Brain pericyte (primary cell): ENCODE measurements around the gene FTO.

ENCODE experiments used
- DNase-seq: peaks from one replicate; pipeline ENCODE4 v3.0.0-alpha.2; 2012; ENCODE audit warnings: low read depth, low spot score

The FTO gene

GRCh38 chr16:54150861-54151260, 446.9 kb downstream of the FTO start:
- DNase-seq, result no peak

- no peak for DNase-seq
Observed at GRCh38 chr16:54152362-54153239, 448.6 kb downstream of the FTO start.

- no peak for DNase-seq
Observed at GRCh38 chr16:54153240-54153934, 449.4 kb downstream of the FTO start.

- DNase-seq, result no peak
Observed at GRCh38 chr16:54156349-54156748, 452.4 kb downstream of the FTO start.

- DNase-seq, result no peak
Observed at GRCh38 chr16:54158986-54159385, 455.0 kb downstream of the FTO start.

DNA sequence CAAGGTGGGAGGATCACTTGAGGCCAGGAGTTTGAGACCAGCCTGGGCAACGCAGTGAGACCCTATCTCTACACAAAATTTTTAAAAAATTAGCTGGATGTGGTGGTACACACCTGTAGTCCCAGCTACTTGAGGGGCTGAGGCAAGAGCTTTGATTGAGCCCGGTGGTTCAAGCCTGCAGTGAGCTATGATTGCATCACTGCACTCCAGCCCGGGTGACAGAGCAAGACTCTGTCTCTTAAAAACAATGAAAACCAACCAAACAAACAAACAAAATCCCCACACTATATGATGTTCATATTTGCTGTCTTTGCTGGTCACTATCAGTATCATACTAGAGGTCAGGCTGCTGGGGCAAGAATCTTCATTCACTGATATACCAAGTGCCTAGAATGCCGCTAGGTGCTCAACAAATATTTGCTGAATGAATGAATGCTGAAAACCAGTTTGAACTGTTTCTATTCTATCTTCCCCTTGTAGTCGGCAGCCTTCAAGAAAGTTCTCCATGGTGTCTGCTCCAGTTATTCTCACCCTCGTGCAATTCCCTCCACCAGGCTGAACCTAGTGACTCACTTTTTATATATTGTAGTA, 455.6 kb downstream of the FTO start:
- no peak for DNase-seq

DNA sequence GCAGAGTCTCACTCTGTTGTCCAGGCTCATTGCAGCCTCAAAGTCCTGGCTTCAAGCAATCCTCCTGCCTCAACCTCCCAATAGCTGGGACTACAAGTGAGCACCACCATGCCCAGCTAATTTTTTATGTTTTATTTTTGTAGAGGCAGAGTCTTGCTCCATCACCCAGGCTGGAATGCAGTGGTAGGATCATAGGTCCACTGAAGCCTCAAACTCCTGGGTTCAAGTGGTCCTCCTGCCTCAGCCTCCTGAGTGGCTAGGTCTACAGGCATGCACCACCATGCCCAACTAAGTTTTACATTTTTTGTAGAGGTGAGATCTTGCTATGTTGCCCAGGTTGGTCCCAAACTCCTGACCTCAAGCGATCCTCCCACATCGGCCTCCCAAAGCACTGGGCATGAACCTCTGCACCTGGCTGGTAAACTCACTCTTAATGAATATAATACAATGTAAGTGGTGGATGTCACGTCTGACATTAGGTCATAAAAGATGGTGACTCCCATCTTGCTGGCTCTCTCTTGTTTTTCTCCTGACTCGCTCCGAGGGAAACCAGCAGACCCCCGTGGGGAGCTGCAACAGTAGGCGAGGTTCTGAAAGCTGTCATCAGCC, 456.4 kb downstream of the FTO start:
- DNase-seq, result no peak

DNA sequence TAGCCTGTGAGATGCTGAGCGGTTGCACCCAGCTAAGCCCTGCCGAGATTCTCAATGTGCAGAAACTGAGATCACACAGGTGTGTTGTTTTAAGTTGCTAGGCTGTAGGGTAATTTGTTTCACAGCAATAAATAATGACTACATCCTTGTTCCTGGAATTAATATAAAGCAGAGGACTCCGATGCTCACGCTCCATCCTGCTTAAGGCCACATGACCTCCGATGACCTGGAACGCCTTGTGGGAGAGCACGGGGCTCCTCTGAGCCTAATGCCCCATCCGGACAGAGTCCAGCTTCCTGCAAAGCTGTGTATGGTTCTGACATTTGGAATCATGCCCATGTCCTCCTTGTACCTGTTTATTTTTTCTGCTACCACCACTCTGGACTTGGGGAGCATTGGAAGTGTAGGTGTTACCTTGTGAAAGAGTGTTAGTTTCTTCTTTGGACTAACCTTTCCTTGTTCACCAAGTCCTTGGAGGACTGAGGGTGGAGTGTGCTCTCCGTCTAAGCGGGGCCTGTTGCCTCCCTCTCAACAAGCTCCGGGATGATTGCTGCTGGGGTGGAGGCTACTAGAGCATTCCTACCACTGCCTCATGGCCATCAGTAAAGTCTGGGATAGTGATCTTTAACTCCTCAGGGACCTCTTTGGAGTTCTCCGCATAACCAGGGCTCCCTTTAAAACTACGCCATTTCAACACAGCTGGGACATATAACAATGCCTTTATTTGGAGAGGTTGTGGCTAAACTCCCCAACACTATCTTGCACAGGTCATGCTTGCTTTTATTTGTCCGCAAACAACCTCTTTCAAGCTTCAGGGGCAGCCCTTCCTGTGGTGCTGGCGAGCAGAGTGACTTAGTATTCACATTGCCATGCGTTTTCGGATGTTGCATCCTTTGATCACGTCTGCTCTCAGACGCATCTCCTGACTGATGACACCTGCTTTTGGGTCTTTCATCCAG, 457.3 kb downstream of the FTO start:
- DNase-seq, result no peak

GRCh38 chr16:54163197-54163843, 459.4 kb downstream of the FTO start:
- DNase-seq, result no peak

- DNase-seq, result no peak
Observed at GRCh38 chr16:54164789-54165173, 460.8 kb downstream of the FTO start.

- DNase-seq, result no peak
Observed at GRCh38 chr16:54165174-54165911, 461.4 kb downstream of the FTO start.

DNA sequence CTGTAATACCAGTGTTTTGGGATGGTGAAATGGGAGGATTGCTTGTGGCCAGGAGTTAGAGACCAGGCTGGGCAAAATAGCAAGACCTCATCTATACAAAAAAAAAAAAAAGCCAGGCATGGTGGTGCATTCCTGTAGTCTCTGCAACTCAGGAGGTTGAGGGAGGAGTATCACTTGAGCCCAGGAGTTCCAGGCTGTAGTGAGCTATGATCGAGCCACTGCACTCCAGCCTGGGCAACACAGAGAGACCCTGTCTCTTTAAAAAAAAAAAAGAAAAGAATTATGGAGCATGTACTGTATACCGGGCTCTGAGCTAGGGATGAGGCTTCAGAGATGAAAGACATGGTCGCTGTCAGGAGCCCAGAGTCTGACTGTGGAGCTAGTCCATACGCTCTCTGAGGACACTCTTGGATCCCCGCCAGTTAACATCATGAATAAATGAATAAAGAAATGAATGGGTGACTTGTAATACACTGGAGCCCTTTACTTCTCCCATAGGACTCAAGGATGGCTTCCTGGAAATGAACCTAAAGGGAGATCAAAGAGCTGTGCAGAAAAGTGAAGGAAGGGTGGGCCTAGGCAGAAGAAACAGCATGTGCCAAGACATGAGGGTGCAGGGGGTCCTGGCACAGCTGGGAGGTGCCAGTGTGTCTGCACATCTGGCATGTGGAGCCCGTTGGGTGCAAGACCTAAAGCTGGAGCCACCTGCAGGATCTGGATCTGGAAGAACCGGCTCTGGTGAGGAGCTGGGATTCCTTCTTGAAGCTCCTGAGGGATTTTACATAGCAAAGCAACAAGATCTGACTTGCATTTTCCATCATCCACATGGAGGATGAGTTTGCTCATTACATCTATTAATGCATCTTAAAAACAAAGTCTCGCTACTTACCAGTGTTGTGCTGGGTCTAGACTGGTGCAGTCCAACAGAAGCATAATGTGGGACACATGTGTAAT, 462.2 kb downstream of the FTO start:
- no peak for DNase-seq

DNA sequence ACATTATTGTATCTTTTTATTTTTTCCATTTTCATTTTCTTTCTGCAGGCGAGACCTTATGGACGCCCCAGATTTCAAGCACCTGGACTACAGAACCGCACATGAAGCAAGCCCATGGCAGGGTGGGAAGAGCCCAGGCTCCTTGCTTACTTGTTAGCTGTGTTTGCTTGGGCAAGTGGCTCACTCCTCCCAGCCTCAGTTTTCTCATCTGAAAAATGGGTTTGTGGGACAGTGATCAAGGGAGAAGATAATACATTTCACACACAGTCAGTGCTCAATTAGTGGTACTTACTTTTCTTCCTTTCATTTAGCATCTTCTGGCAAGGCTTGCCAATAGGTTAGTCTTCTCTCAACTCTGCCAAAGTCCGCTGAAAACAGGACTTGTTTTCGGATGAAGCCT, 465.2 kb downstream of the FTO start:
- DNase-seq, result no peak

DNA sequence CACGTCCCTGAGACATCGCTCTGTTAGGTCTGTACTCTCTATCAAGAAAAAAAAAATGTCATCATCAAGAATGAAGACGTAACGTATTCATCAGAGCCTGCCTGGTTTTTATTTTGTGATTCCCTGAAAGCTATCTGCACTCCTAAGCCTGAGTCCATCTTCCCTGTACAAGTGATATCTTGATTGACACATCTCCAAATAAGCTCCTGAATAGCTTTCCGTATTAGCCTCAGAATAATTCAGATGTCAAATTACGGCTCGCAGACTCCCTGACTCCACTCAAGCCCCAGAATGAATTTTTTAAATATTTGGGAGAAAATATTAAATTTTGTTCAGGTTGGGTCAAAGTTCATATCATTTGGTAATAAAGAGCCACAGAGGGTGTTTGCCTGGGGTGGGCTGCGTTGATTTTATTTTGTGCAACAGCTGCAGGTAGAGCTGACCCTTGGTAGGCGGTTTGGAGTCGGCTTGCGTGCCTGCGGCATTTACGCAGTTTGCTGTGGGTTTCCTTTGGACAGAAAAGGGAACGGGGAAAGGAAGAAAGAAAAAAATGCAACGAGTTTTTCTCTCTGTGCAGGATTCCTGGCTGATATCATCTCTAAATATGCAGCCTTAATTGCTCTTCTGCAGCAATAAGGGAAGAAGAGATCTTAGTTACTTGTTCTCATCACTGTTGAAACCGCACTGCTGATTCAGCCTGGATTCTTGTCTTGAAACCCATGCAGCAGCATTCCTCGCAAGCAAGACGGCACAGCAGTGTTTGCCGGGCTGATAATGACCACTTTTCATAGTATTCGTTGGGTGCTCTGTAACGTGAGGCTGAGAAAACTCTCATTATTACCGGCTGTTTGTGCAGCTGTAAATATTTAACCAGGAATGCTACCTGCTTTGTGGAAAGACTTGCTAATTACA, 467.9 kb downstream of the FTO start:
- no peak for DNase-seq

DNA sequence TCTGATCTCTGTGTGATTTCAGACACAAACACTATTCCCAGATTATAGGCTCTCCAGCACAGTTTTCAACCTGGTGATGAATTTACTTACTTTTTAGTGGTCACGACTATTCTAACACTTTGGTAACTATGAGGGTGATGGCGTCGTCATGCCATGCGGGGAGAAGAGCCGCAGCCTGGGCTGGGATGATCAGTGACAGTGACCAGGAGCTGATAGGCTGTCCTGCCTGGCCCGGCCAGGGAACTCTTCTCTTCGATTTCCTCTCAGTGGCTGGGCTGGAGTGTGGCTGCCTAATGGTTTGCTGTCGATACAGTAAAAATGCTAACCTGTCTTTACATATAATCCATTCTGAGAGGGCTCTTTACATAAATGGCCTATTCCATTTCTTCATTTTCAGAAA, 469.5 kb downstream of the FTO start:
- no peak for DNase-seq

- DNase-seq, result no peak
Observed at GRCh38 chr16:54174201-54174600, 470.2 kb downstream of the FTO start.

DNA sequence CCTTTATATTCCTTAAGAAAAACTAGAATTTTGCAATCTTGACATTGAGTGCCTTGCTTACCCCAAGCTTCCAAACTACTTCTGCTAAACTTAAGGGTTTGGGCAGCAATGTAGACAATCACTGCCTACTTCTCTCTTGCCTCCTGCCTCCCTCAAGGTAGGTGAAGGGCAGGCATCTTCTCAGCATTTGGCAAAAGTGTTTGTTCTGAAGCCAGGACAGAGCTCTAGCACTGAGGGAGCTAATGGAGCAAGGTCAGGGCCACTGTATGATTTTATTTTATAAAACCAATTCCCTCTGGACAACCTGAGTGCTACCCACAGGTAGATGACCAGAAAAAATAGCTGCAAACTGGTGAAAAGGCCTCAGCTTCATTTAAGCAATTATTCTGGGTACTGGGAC, 470.8 kb downstream of the FTO start:
- DNase-seq, result no peak

GRCh38 chr16:54175169-54175551, 471.2 kb downstream of the FTO start:
- no peak for DNase-seq
